ENCODE data around the gene OR8H1. TPM values are rescaled to one million over a fixed set of nuclear protein-coding genes. Genes with fewer than 3 reads are reported as not detected.

The OR8H1 gene
- total and polyA plus RNA-seq, 2 of the 13 experiments (the other 11 are each of a cell fraction or from before 2014, with no cell fraction given) = not detected

DNA sequence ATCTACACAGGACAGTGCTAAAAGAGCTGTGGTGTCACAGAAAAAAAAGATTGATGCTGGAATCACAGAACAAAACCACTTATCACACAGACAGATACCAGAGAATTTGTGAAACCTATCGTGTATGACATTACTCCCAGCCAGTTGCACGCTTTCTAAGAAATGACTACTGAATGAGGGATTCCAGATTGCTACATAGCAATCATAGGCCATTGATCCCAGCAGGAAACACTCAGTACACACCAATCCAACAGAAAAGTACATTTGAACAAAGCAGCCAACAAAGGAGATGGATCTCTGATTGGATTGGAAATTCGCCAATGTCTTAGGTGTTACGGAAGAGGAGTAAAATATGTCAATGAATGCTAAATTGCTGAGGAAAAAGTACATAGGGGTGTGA is 4.8 kb upstream of the OR8H1 start (continued):
- TF ChIP-seq SIX4 (CRISPR knock-in tag; IDR thresholded peaks at IDR 0.05) (no peak), ZNF543 (CRISPR knock-in tag; IDR thresholded peaks at IDR 0.05) (no peak)
- TF ChIP-seq, protein P1, sequence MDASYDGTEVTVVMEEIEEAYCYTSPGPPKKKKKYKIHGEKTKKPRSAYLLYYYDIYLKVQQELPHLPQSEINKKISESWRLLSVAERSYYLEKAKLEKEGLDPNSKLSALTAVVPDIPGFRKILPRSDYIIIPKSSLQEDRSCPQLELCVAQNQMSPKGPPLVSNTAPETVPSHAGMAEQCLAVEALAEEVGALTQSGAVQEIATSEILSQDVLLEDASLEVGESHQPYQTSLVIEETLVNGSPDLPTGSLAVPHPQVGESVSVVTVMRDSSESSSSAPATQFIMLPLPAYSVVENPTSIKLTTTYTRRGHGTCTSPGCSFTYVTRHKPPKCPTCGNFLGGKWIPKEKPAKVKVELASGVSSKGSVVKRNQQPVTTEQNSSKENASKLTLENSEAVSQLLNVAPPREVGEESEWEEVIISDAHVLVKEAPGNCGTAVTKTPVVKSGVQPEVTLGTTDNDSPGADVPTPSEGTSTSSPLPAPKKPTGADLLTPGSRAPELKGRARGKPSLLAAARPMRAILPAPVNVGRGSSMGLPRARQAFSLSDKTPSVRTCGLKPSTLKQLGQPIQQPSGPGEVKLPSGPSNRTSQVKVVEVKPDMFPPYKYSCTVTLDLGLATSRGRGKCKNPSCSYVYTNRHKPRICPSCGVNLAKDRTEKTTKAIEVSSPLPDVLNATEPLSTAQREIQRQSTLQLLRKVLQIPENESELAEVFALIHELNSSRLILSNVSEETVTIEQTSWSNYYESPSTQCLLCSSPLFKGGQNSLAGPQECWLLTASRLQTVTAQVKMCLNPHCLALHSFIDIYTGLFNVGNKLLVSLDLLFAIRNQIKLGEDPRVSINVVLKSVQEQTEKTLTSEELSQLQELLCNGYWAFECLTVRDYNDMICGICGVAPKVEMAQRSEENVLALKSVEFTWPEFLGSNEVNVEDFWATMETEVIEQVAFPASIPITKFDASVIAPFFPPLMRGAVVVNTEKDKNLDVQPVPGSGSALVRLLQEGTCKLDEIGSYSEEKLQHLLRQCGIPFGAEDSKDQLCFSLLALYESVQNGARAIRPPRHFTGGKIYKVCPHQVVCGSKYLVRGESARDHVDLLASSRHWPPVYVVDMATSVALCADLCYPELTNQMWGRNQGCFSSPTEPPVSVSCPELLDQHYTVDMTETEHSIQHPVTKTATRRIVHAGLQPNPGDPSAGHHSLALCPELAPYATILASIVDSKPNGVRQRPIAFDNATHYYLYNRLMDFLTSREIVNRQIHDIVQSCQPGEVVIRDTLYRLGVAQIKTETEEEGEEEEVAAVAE (CRISPR knock-in tag; IDR thresholded peaks at IDR 0.05; ENCODE audit: borderline replicate concordance) = no peak

DNA sequence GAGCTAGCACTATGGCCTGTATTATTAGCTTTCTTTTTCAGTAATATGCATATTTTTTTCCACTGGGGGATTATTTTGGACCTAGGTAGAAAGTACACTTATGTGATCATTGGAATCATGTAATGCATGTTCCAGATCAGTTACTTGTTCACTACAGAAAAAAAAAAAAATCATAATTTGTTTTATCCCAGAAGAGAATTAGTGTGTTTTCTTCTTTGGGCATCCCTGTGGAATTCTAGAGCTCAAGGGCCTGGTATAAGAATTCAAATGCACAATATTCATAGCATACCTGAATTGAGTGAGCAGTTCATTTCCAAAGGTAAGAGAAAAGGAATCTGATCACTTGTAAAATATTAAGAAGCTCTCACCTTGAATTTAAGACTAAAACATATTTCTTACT is 18.2 kb downstream of the OR8H1 start, which contains the start of gene OR5T1:
OR5T1 (plus strand) TSS at position 301 of the 400 bp plus-strand sequence. CDS start 1,485 bp downstream, outside the sequence.
- Histone ChIP-seq H3K4me1 (ENCODE audit: insufficient read depth, low read length) (no peaks in the 10 kb centered on the region), H4K20me1 (ENCODE audit: insufficient read depth, low read length) (no peaks in the 10 kb centered on the region), H3K4me3 (replicated peaks in 1 of 3; ENCODE audit: insufficient read depth in 1 of 3, low read depth in 2 of 3, low read length in 3 of 3) (no peak within 1 kb of the TSS), H3K9me3 (ENCODE audit: low read length) (peaks cover 53% of the 10 kb centered on the region), H3K9ac (ENCODE audit: insufficient read depth, low read depth, low read length) (no peak within 1 kb of the TSS), H3K27ac (ENCODE audit: extremely low read length, insufficient read depth, low read length) (no peak within 1 kb of the TSS), H3K36me3 (replicated peaks in 1 of 2; ENCODE audit: control insufficient read depth in 1 of 2, insufficient read depth in 2 of 2, low read length in 2 of 2) (no peaks in the 10 kb centered on the region), H3K4me2 (ENCODE audit: low read depth, low read length) (no peak within 1 kb of the TSS), H2AFZ (ENCODE audit: low read length) (no peak within 1 kb of the TSS), H3K79me2 (ENCODE audit: insufficient read depth, low read length) (no peaks in the 10 kb centered on the region), H3K27me3 (ENCODE audit: control insufficient read depth in 1 of 2, insufficient read depth in 2 of 2, low read length in 2 of 2) (no peaks in the 10 kb centered on the region)
- intact Hi-C loops (cut with micrococcal nuclease; ENCODE audit: unreplicated experiment) (no loop called here), in situ Hi-C loops (cut with HindIII; ENCODE audit: extremely low pct_ligation_motif_present, low pct_unique_long_range_greater_than_20kb) (no loop called here)
- no TSS peak for BruUV-seq (replicated peaks)
- no peak for FAIRE-seq
- no peak for DNase-seq (ENCODE audit: low spot score)
- TF ChIP-seq ZNF7 (CRISPR knock-in tag; IDR thresholded peaks at IDR 0.05) = no peak
- CTCF ChIA-PET (ENCODE audit: low intra/inter-chr PET ratio, low total read pairs) = no interaction called here
- no peak for ATAC-seq
- POLR2A ChIA-PET = no interaction called here

All from HepG2 (cell line).